Measurements from ENCODE around the gene PSMB4. TPM values are rescaled to one million over a fixed set of nuclear protein-coding genes. Genes with fewer than 3 reads are reported as not detected.
"Not testable (repeated sequence)": the region's sequence is repeated elsewhere in the genome, so short reads cannot be mapped to it uniquely, and the experiment has no call there.

PSMB4 gene
- total RNA-seq, 2 donors from 2014 or later: 179 to 210 TPM

DNA sequence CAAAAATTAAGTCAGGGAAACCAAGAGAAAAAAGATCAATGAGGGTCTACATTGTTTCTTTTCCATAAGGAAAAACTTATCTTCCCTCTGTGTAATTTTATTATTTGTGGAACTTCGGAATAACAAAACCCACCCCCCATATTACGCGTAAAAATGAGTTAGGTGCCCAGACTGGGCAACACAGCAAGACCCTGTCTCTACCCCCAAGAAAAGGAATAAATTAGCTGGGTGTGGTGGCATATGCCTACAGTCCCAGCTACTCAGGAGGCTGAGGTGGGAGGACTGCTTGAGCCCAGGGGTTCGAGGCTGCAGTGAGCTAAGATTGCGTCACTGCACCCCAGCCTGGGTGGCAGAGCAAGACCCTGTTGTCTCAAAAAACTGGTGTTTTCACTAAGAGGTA, 20.4 kb downstream of the PSMB4 start:
- intact Hi-C loops (cut with DNase I): loop anchor here in 1 of 2 donors (5.0 kb wide), 1 partner anchor 933 kb away; the partner anchor contains the start of gene TARS2
- no peak for DNase-seq (ENCODE audit: low spot score)

DNA sequence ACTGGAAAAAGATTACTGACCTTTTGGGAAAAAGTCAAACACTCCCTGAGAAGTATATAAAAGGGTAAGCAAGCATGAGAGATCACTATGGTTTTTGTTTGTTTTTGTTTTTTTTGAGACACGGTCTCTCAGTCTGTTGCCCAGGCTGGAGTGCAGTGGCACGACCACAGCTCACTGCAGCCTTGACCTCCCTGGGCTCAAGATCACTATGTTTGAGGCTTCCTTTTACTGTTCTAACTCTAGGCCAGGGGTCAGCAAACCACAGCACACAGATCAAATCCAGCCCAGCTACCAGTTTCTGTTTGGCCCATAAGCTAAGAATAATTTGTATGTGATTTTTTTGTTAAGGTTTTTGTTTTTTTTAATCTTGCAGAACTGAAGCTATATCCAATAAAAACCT, 25.7 kb downstream of the PSMB4 start:
- intact Hi-C loops (cut with DNase I): no loop called here

DNA sequence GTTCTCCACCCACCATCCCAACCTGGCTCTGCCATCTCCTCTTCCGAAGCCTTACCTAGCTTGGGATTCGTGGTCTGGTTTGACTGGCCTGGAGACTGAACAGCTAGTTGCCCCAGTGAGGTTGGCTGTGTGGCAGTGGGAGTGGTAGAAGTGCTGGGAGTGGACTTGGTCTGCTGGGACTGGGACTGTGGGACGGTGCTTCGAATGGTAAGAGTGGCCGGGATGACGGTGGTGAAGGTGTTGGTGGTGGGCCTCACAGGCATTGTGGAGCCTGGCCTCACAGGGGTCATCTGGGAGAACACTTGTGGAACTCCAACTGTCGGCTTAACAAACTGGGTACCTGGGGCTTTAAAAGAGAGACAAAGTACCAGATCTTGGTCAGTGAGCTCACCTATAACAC, 28.7 kb downstream of the PSMB4 start:
- intact Hi-C loops (cut with DNase I): no loop called here
- no peak for DNase-seq (ENCODE audit: low spot score)

More for the DNA sequence above, 25.7 kb downstream of the PSMB4 start:
- no peak for DNase-seq (ENCODE audit: low spot score)

DNA sequence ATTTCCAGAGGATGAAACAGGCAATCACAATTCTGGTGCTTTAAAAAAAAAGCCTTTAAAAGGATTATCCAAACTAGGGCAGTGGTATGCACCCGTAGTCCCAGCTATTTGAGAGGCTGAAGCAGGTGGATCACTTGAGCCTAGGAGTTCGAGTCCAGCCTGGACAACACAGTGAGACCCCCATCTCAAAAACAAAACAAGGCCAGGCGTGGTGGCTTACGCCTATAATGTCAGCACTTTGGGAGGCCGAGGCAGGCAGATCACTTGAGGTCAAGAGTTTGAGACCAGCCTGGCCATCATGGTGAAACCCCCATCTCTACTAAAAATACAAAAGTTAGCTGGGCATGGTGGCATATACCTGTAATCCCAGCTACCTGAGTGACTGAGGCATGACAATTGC, 34.5 kb downstream of the PSMB4 start:
- DNase-seq (ENCODE audit: low spot score); intact Hi-C loops (cut with DNase I): not testable (repeated sequence)

DNA sequence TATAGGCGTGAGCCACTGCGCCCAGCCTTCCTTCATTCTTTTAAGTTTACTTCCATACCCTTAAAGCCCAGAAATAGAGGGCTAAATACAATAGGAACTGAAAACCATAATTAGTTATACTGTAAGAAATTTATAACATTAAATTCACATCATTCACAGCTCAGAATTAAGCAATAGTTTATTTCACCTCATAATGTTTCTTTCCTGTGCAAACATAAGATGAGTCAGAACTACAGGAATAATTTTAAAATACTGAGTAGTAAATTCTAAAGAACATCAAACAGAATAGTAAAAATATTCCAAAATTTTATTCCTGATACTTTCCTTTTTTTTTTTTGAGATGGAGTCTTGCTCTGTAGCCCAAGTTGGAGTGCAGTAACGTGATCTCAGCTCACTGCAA, 35.8 kb downstream of the PSMB4 start:
- intact Hi-C loops (cut with DNase I): no loop called here
- no peak for DNase-seq (ENCODE audit: low spot score)

DNA sequence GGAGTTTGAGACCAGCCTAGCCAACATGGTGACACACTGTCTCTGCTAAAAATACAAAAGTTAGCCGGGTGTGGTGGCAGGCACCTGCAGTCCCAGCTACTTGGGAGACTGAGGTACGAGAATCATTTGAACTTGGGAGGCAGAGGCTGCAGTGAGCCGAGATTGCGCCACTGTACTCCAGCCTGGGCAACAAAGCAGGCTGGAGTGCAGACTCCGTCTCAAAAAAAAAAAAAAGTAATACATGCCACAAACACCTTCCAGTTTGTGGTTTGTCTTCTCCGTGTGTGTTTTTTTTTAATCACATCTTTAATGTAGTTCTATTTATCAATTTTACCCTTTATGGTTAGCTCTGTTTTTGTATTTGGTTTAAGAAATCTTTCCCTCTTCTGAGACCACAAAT, 37.6 kb downstream of the PSMB4 start:
- no peak for DNase-seq (ENCODE audit: low spot score)
- intact Hi-C loops (cut with DNase I): no loop called here

DNA sequence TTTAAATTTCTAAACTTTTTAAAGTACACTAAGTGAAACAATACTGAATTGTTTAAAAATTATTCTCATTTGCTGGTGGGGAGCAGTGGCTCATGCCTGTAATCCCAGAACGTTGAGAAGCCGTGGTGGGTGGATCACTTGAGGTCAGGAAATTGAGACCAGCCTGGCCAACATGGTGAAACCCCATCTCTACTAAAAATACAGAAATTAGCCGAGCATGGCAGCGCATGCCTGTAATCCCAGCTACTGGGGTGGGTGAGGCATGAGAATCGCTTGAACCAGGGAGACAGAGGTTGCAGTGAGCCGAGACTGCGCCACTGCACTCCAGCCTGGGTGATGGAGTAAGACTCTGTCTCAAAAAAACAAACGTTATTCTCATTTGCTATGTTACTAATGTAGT, 38.0 kb downstream of the PSMB4 start:
- intact Hi-C loops (cut with DNase I); DNase-seq (ENCODE audit: low spot score): not testable (repeated sequence)

DNA sequence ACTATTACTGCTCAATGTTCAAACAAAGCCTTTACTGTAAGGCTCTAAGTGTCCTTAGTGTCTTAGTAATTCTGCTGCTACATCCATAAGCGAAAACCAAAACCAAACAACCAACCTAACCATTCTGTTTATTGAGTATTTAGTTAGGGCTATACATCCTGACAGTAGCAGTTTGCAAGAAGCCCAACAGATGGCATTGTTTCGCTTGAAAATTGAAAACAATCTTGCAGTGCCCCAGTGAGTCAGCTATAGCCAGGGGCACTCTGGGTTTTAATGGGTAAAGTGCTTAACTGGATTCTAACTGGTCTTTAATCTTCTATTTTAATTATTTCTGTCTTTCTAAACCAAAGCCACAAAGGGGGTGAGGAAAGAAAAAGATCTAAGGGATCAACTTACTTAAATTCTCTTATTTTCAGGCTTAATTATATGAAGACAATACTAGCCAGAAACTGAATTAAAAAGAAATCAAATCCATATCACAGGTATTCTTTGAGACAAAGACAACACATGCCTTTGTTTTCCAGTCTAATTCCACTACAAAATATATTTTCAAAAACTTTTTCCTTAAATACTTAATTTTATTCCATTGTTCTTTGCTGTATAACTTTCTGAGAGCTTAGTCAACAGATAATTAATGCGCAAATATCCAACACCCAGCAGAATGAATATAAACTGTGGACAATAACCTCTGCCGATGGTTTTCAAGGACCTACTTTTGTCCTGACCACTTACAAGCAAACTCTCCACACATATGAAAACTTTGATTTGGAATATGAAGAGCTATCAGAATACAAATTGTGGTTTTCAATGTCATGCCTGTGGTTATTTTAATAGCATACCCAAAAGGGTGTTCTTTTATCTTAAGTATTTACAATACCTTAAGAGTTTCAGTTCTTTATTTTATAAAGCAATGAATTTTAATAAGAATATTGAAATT, 44.7 kb downstream of the PSMB4 start:
- intact Hi-C loops (cut with DNase I): loop anchor here in 1 of 2 donors (10.0 kb wide), 1 partner anchor 291 kb away; no protein-coding TSS in a partner anchor
- no peak for DNase-seq (ENCODE audit: low spot score)

DNA sequence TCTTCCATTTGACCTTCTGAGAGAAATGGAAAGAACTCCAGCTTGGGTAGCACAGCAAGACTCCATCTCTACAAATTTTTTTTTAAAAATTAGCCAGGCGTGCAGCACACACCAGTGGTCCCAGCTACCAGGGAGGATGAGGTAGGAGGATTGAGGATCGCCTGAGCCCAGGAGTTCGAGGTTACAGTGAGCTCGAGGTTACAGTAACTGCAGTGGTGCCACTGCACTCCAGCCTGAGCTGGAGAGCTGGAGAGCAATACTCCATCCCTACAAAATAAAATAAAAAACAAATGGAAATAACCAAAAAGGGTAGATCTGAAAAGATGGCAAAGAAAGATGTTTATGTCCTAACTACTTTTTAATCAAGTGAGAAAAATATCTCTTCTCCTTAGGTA, 45.4 kb downstream of the PSMB4 start:
- intact Hi-C loops (cut with DNase I): loop anchor here in 1 of 2 donors (10.0 kb wide), 1 partner anchor 290 kb away; no protein-coding TSS in a partner anchor
- no peak for DNase-seq (ENCODE audit: low spot score)

DNA sequence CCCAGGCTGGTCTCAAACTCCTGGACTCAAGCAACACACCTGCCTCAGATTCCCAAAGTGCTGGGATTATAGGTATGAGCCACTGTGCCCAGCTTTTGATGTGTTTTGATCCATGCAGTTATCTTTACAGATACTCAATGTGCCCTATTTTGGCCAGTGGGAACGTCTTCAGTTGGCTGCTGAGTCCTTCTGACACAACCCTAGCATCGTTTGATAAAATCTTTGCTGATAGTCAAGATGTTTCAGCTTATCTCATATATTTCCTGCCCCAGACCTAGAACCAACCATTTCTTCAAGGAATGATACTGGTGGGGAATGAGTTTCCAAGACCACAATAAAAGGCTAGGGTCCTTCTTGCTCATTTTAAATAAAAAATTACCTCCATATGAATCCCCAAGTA, 48.3 kb downstream of the PSMB4 start:
- intact Hi-C loops (cut with DNase I): loop anchor here in 1 of 2 donors (10.0 kb wide), 1 partner anchor 287 kb away; no protein-coding TSS in a partner anchor
- no peak for DNase-seq (ENCODE audit: low spot score)

Other genes with a start within 250 kb of the PSMB4 start
- 1 to 10 TPM; 3.0 to 4.2 TPM for gene TNFAIP8L2, start 242.9 kb upstream of the PSMB4 start, total RNA-seq
- 1 to 10 TPM; 6.6 to 7.0 TPM for gene LYSMD1, start 233.7 kb upstream of the PSMB4 start, total RNA-seq
- gene SCNM1, start 233.4 kb upstream of the PSMB4 start, total RNA-seq: 10 to 100 TPM; 26.5 to 27.0 TPM
- under 1 TPM in 1 of 2 donors, not detected in 1; 0.88 TPM for gene TMOD4, start 223.6 kb upstream of the PSMB4 start, total RNA-seq
- gene VPS72, start 209.4 kb upstream of the PSMB4 start, total RNA-seq: 10 to 100 TPM; 28.4 to 38.5 TPM
- 10 to 100 TPM; 39.1 to 41.9 TPM for gene PIP5K1A, start 201.0 kb upstream of the PSMB4 start, total RNA-seq
- 100 to 1,000 TPM; 131 to 139 TPM for gene PSMD4, start 144.8 kb upstream of the PSMB4 start, total RNA-seq
- 10 to 100 TPM; 16.7 to 17.1 TPM for gene ZNF687, start 117.3 kb upstream of the PSMB4 start, total RNA-seq
- 10 to 100 TPM; 51.9 to 58.7 TPM for gene PI4KB, start 72.2 kb upstream of the PSMB4 start, total RNA-seq
- gene RFX5, start 52.3 kb upstream of the PSMB4 start, total RNA-seq: 10 to 100 TPM; 26.0 to 31.1 TPM
- 10 to 100 TPM; 14.9 to 50.4 TPM for gene SELENBP1, start 26.9 kb upstream of the PSMB4 start, total RNA-seq
- 10 to 100 TPM; 58.0 to 74.4 TPM for gene POGZ, start 59.9 kb downstream of the PSMB4 start, total RNA-seq
- gene CGN, start 111.8 kb downstream of the PSMB4 start, total RNA-seq: under 1 TPM in 1 of 2 donors, not detected in 1; 0.29 TPM
- 1 to 10 TPM; 5.4 to 6.6 TPM for gene TUFT1, start 140.7 kb downstream of the PSMB4 start, total RNA-seq
- gene SNX27, start 212.5 kb downstream of the PSMB4 start, total RNA-seq: 10 to 100 TPM; 40.1 to 41.9 TPM

Measured in posterior vena cava (tissue), 2 donors.